GM19438 (cell line): ENCODE data around the gene ADGRB2.

Experiments
- ATAC-seq: cut with Tn5 transposase; IDR thresholded peaks from one replicate; pipeline ENCODE4 v1.9.1; 2021; ENCODE audit warnings: low read depth; ENCODE audit not compliant: unreplicated experiment

Gene ADGRB2

GRCh38 chr1:31784356-31785019, 20.3 kb upstream of the ADGRB2 start:
- no peak for ATAC-seq

GRCh38 chr1:31783846-31784245, 19.7 kb upstream of the ADGRB2 start:
- ATAC-seq: no peak

GRCh38 chr1:31782421-31783410, 18.6 kb upstream of the ADGRB2 start:
- no peak for ATAC-seq

- ATAC-seq: no peak
These were observed 17.7 kb upstream of the ADGRB2 start for GRCh38 chr1:31781756-31782371.

- no peak for ATAC-seq
These were observed 17.1 kb upstream of the ADGRB2 start for GRCh38 chr1:31781138-31781755.

- ATAC-seq: no peak
These were observed 16.5 kb upstream of the ADGRB2 start for GRCh38 chr1:31780632-31781031.

GRCh38 chr1:31779687-31780086, 15.5 kb upstream of the ADGRB2 start:
- ATAC-seq: no peak

GRCh38 chr1:31778763-31779488, 14.8 kb upstream of the ADGRB2 start:
- no peak for ATAC-seq

- no peak for ATAC-seq
These were observed 12.4 kb upstream of the ADGRB2 start for GRCh38 chr1:31776516-31776915.

- no peak for ATAC-seq
These were observed 11.9 kb upstream of the ADGRB2 start for GRCh38 chr1:31776032-31776431.

- no peak for ATAC-seq
These were observed 11.3 kb upstream of the ADGRB2 start for GRCh38 chr1:31775210-31775999.

GRCh38 chr1:31774495-31774894, 10.4 kb upstream of the ADGRB2 start:
- ATAC-seq: no peak

- no peak for ATAC-seq
These were observed 9.7 kb upstream of the ADGRB2 start for GRCh38 chr1:31773861-31774260.

GRCh38 chr1:31772669-31773248, 8.6 kb upstream of the ADGRB2 start:
- ATAC-seq: no peak

GRCh38 chr1:31771891-31772668, 7.9 kb upstream of the ADGRB2 start:
- ATAC-seq: no peak

GRCh38 chr1:31769720-31770390, 5.7 kb upstream of the ADGRB2 start:
- no peak for ATAC-seq

GRCh38 chr1:31768939-31769704, 5.0 kb upstream of the ADGRB2 start:
- ATAC-seq: no peak
